AG09309 (cell line): Measurements from ENCODE around the gene ZNF135.

Experiments
- DNase-seq: peaks from one replicate; pipeline ENCODE4 v3.0.0-alpha.2; 2010; ENCODE audit warnings: low read depth
- H3K4me3 ChIP-seq: 2 replicates; pipeline ENCODE4 v1.5.1; 2011; ENCODE audit warnings: mild to moderate bottlenecking, low read depth, low read length, moderate library complexity; ENCODE audit not compliant: control insufficient read depth
- TF ChIP-seq, protein P1 (sequence below): IDR thresholded peaks from 2 replicates; pipeline ENCODE4 v1.5.1; 2011; ENCODE audit warnings: mild to moderate bottlenecking, low read depth, low read length, inconsistent platforms; ENCODE audit not compliant: insufficient read depth, control insufficient read depth; ENCODE audit errors: missing control alignments

The ZNF135 gene

DNA sequence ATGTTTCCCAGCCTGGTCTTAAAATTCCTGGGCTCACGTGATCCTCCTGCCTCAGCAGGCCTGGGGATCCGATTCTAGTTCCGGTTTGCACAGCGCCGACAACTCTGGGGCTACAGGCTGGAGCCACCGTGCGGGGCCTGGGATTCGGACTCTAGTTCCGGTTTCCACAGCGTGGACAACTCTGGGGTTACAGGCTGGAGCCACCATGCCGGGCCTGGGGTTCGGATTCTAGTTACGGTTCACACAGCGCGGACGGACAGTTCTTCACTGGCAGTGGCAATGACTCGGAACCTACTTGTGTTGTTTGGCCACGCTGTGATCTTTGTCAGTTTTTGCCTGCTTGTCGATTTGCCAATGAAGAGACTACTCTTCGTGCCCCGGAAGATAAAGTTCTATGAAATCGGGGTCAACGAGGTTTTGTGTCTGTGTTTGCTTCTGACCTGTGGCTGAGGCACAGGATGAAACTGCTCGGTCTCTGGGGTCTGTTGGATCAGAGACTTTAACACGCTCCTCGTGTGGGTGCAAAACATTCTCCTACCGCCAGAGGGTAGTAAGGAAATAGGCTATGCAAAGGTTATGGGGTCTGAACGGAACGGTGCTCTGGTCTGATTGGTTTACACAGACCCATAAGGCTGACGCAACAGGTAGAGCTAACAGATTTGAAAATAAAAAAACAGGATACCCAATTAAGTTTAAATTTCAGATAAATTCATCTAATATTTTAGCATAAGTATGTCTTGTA lies 37.4 kb upstream of the ZNF135 start:
- no peak overlapping the region for H3K4me3 ChIP-seq
- TF ChIP-seq, protein P1, sequence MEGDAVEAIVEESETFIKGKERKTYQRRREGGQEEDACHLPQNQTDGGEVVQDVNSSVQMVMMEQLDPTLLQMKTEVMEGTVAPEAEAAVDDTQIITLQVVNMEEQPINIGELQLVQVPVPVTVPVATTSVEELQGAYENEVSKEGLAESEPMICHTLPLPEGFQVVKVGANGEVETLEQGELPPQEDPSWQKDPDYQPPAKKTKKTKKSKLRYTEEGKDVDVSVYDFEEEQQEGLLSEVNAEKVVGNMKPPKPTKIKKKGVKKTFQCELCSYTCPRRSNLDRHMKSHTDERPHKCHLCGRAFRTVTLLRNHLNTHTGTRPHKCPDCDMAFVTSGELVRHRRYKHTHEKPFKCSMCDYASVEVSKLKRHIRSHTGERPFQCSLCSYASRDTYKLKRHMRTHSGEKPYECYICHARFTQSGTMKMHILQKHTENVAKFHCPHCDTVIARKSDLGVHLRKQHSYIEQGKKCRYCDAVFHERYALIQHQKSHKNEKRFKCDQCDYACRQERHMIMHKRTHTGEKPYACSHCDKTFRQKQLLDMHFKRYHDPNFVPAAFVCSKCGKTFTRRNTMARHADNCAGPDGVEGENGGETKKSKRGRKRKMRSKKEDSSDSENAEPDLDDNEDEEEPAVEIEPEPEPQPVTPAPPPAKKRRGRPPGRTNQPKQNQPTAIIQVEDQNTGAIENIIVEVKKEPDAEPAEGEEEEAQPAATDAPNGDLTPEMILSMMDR = peak; percentile 54
- DNase-seq = peak; percentile 31

DNA sequence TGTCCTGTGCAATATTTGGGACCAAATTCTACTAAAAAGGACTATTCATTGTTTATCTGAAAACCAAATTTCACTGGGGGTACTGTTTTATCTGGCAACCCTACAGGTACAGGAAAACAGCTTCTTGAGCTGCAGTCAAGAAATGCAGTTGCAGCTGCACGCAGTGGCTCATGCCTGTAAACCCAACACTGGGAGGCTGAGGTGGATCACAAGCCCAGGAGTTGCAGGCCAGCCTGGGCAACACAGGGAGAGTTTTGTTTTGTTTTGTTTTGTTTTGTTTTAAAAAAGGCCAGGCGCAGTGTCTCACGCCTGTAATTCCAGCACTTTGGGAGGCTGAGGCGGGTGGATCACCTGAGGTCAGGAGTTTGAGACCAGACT lies 36.8 kb upstream of the ZNF135 start:
- TF ChIP-seq, protein P1 = no peak
- no peak overlapping the region for H3K4me3 ChIP-seq
- no peak for DNase-seq

DNA sequence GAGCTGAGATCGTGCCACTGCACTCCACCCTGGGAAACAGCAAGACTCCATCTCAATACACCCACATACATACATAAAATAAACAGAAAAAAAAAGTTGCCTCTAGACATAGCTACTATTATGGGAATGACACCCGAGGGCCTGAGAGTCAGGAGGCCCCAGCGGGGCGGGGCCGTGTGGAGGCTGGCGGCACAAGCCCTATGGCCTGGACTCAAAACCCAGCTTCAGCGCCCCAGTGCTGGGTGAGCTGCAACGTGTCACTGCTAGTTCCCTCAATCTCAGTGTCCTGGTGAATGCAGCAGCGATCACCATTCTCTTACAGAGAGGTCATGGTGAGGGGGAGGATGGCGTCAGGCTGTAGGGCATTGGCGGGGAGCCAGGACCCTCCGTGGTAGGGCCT lies 34.4 kb upstream of the ZNF135 start:
- DNase-seq = no peak
- no peak overlapping the region for H3K4me3 ChIP-seq
- TF ChIP-seq, protein P1 = no peak

DNA sequence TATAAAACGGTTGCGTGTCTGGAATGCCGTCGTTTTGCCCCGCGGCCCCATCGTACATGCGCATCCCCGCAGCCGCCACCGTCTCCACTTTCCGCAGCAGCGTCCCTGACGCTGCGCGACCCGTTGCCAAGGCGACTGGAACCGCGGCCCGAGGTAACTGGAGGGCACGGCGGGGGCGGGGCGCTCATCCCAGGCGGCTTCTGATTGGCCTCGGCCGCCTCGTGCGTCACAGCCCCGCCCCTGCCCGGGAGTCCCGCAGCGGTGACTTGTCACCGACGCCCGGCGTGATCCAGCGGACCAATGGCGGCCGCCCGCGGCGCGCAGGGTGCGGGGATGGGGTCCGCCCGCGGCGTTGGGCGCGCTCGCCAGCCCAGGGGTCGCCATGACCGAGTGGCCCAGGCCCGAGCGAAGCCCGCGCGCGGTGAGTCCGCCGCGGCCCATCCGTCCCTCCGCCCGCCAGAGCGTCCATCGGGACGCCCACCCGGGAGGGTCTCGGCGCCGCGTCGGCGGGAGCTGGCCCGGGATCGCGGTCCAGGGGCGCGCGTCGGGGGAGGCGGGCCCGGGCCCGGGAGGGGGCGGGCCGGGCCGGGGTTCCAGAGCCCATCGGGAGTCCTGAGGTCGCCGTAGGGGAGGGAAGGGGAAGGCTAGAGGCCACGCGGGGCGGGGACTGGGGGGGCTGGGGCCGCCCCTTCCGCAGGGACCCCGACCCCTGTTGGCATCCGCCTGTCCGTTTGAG lies 25.2 kb upstream of the ZNF135 start, which contains the start of gene ZSCAN1:
ZSCAN1 (plus strand) TSS at position 285 of the 736 bp plus-strand sequence. CDS start 3,812 bp downstream, outside the sequence.
- no peak within 1 kb of the TSS for H3K4me3 ChIP-seq
- TF ChIP-seq, protein P1 = no peak
- no peak for DNase-seq

DNA sequence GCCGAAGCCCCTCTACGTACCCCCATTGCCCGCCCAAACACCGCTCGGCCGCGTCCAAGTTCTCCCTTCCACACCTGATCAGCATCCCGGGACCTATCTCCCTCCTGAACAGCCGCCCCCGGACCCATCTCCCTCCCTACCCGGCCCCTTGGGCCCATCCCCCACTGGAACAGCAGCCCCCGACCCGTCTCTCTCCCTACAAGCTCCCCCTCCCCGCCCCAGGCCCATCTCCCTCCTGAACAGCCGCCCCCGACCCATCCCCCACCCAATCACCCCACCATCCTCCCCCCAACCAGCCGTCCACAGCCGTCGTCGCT lies 24.6 kb upstream of the ZNF135 start:
- no peak overlapping the region for H3K4me3 ChIP-seq
- TF ChIP-seq, protein P1 = no peak
- no peak for DNase-seq

DNA sequence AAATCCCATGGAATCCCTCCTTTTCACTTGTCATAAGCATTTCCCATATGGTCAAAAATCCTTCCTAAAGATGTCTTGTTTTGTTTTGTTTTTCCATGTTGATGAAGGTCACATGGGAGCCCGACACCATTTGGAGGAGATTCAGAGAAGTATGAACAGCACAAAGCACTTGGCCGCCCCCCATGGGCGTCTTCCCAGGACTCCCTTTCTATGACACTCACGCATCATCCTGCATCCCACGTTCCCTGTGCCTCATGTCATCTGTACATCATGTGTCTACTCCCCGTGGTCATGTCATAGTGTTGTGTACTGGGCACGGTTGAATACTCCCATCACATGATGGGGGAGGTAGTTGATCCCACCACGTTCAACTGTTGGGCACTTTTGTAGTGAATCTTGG lies 23.2 kb upstream of the ZNF135 start:
- H3K4me3 ChIP-seq = no peak overlapping the region
- no peak for DNase-seq
- TF ChIP-seq, protein P1 = no peak
